K562 (cell line): Measurements from ENCODE around the gene SLC1A7. TPM values are rescaled to one million over a fixed set of nuclear protein-coding genes. Genes with fewer than 3 reads are reported as not detected.

ENCODE experiments used
- ATAC-seq: fragments of 200-7000 bp; cut with Tn5 transposase; 3 replicates; pipeline ENCODE4 v1.9.1; 2020; ENCODE audit warnings: moderate library complexity
- BruUV-seq: library from RNA; stranded (reverse); fragments of 400-500 nt; replicated peaks from 2 replicates; lab custom pipeline; 2021; lab: Mats Ljungman, UMichigan
- CTCF ChIA-PET: fragments of 300-600 bp; formaldehyde crosslinking; extraction: SDS; loops from one replicate; lab custom pipeline; 2021; ENCODE audit warnings: low intra/inter-chr PET ratio; lab: Yijun Ruan, JAX
- POLR2A ChIA-PET: fragments of 300-600, 350-650 bp; sonication (Branson Sonifier 250); formaldehyde crosslinking; extraction: SDS; loops from one replicate; lab custom pipeline; 2021; ENCODE audit warnings: antibody characterized with exemption, inconsistent platforms; lab: Yijun Ruan, JAX
- DNase-seq, 4 experiments: peaks; one replicate each; pipeline versions ENCODE4 v3.0.0 to v3.0.0-alpha.2; 2011 to 2018; ENCODE audit warnings: low spot score in 3 of 4, mixed read lengths in 3 of 4; ENCODE audit errors: extremely low read depth in 1 of 4
- FAIRE-seq: peaks from 2 replicates; lab custom pipeline; 2011; peaks lifted over from hg19 to GRCh38; lab: Jason Lieb, UNC
- H2AFZ ChIP-seq: 2 replicates; pipeline ENCODE4 v1.6.0; 2011; ENCODE audit warnings: low read depth, low read length, control low read depth, inconsistent platforms
- H3K27ac ChIP-seq: fragments of 200-600 bp; 3 replicates; pipeline ENCODE4 v1.8.0; 2011; ENCODE audit warnings: low read depth, mild to moderate bottlenecking, control low read depth, inconsistent platforms, low read length, moderate library complexity, mixed read lengths; ENCODE audit errors: extremely low read depth
- H3K27me3 ChIP-seq, 2 experiments: fragments of 300-600 bp in 1 of 2; 2 replicates in 1 of 2; 3 replicates in 1 of 2; pipeline versions ENCODE4 v1.6.0 to v1.8.0; 2011; ENCODE audit warnings: inconsistent platforms in 2 of 2, low read length in 2 of 2, mild to moderate bottlenecking in 1 of 2, mixed read lengths in 1 of 2, moderate library complexity in 1 of 2; ENCODE audit not compliant: control insufficient read depth in 2 of 2, insufficient read depth in 2 of 2
- H3K36me3 ChIP-seq: fragments of 300-600 bp; 3 replicates; pipeline ENCODE4 v1.8.0; 2011; ENCODE audit warnings: mild to moderate bottlenecking, low read length, inconsistent platforms; ENCODE audit not compliant: control insufficient read depth, insufficient read depth
- H3K4me1 ChIP-seq, 2 experiments: fragments of 200-600 bp in 1 of 2; replicated peaks in 1 of 2; 2 replicates in 1 of 2; 3 replicates in 1 of 2; pipeline versions ENCODE4 v1.5.1 to v1.8.0; 2011; ENCODE audit warnings: inconsistent platforms in 2 of 2, low read length in 2 of 2, mild to moderate bottlenecking in 1 of 2, mixed read lengths in 1 of 2, moderate library complexity in 1 of 2; ENCODE audit not compliant: control insufficient read depth in 2 of 2, insufficient read depth in 2 of 2
- H3K4me2 ChIP-seq: 2 replicates; pipeline ENCODE4 v1.6.1; 2011; ENCODE audit warnings: low read length, control low read depth, inconsistent platforms, mixed read lengths; ENCODE audit not compliant: insufficient read depth
- H3K4me3 ChIP-seq: fragments of 200-600 bp; sonication (generic), shearing (Covaris generic); 2 replicates; pipeline ENCODE4 v1.5.1; 2016; ENCODE audit warnings: control low read depth, inconsistent platforms
- H3K79me2 ChIP-seq: fragments of 200-600 bp; 3 replicates; pipeline ENCODE4 v1.8.0; 2011; ENCODE audit warnings: low read length, inconsistent platforms; ENCODE audit not compliant: control insufficient read depth, insufficient read depth
- H3K9ac ChIP-seq, 2 experiments: 2 replicates each; pipeline versions ENCODE4 v1.6.0 to v1.6.1; 2011; ENCODE audit warnings: low read depth in 2 of 2, low read length in 2 of 2, control low read depth in 1 of 2, inconsistent platforms in 1 of 2, mild to moderate bottlenecking in 1 of 2, mixed read lengths in 1 of 2; ENCODE audit not compliant: insufficient read depth in 1 of 2
- H3K9me1 ChIP-seq: one replicate; pipeline ENCODE4 v1.6.0; 2011; ENCODE audit warnings: inconsistent platforms, mild to moderate bottlenecking, low read length, moderate library complexity; ENCODE audit not compliant: control insufficient read depth, insufficient read depth
- H3K9me3 ChIP-seq: replicated peaks from 2 replicates; pipeline ENCODE4 v1.5.1; 2011; ENCODE audit warnings: low read depth, low read length, inconsistent platforms; ENCODE audit not compliant: control insufficient read depth, insufficient read depth
- H4K20me1 ChIP-seq: replicated peaks from 2 replicates; pipeline ENCODE4 v1.6.1; 2011; ENCODE audit warnings: low read length, inconsistent platforms, mixed read lengths; ENCODE audit not compliant: control insufficient read depth, insufficient read depth
- KLF10 ChIP-seq: fragments of 250-450 bp; sonication (Bioruptor Pico); IDR thresholded peaks from 2 replicates; pipeline ENCODE4 v1.6.1; 2021; ENCODE audit warnings: matching md5 sums
- POLR2H ChIP-seq: IDR thresholded peaks from 2 replicates; pipeline ENCODE4 v1.6.1; 2016; ENCODE audit warnings: missing genetic modification characterization, low read depth, mild to moderate bottlenecking, control low read depth, missing compliant biosample characterization, moderate library complexity
- RREB1 ChIP-seq: fragments of 250-450 bp; sonication (Bioruptor Pico); IDR thresholded peaks from 2 replicates; pipeline ENCODE4 v1.4.0; 2020
- SREBF1 ChIP-seq: fragments of 150-350 bp; IDR thresholded peaks from 2 replicates; pipeline ENCODE4 v1.6.1; 2014; ENCODE audit warnings: antibody characterized with exemption, low read depth, low read length, borderline replicate concordance
- ZNF655 ChIP-seq: fragments of 250-450 bp; sonication (Bioruptor Pico); IDR thresholded peaks from 2 replicates; pipeline ENCODE4 v1.5.0; 2021
- WGBS: fragments of 100-300 bp; shearing (Covaris generic); methylation state at CpG from one replicate; pipeline ENCODE4 v1.1.6; 2016; ENCODE audit warnings: low coverage, mixed read lengths; ENCODE audit not compliant: insufficient coverage; ENCODE audit errors: missing lambda C conversion rate; 5-methylcytosine and 5-hydroxymethylcytosine counted together
- in situ Hi-C: fragments of 300-500 bp; cut with MboI; formaldehyde crosslinking; loops from 4 replicates; pipeline ENCODE4 v1.15.0; 2018; ENCODE audit warnings: inconsistent platforms, mixed read lengths
- intact Hi-C: fragments of 100-400 bp; cut with micrococcal nuclease; formaldehyde crosslinking; loops from 2 replicates; pipeline ENCODE4 v1.14.2; 2022
- polyA plus RNA-seq, 8 experiments: library from polyadenylated mRNA; depleted of rRNA in 4 of 8; stranded (reverse) in 5 of 8; unstranded in 3 of 8; fragments of >200 nt; fragmentation: Nextera tagmentation in 2 of 8; fragmentation: Illumina TruSeq in 1 of 8; extraction: Ambion mirVana in 2 of 8; extraction: Trizol in 1 of 8; gene quantifications; 2 replicates each; pipeline versions ENCODE4 v1.2.1 to v1.2.3, GENCODE V29; 2011 to 2014; ENCODE audit warnings: inconsistent platforms in 1 of 8, missing spikeins in 1 of 8
- total RNA-seq, 7 experiments: library from RNA; depleted of rRNA in 6 of 7; stranded (reverse); fragments of >200 nt in 6 of 7; fragmentation: Illumina TruSeq in 2 of 7; extraction: Trizol in 2 of 7; gene quantifications; 2 replicates each; pipeline versions ENCODE4 v1.2.1 to v1.2.3, GENCODE V29; 2011 to 2021; ENCODE audit warnings: low replicate concordance in 1 of 7

SLC1A7 gene
- total and polyA plus RNA-seq, 9 of the 15 experiments (the other 6 are each of a cell fraction or from before 2014, with no cell fraction given) = 0.07 TPM; not detected in 8

GRCh38 chr1:53071167-53071865 lies 71.1 kb downstream of the SLC1A7 start (continued):
- no peak for TF ChIP-seq RREB1 (CRISPR knock-in tag)
- no peak for TF ChIP-seq KLF10 (CRISPR knock-in tag)
- no peak for TF ChIP-seq POLR2H (tag)

GRCh38 chr1:53070621-53071020 lies 71.8 kb downstream of the SLC1A7 start:
- peaks cover 14 to 32% of the 10 kb centered on the region in 2 experiments; a peak in 4 of 5 replicates for H3K27me3 ChIP-seq
- in situ Hi-C loops (no loop called here), intact Hi-C loops (no loop called here)
- ChIA-PET POLR2A (interaction anchor here (0.6 to 1.3 kb wide), 5 partner anchors 10 to 261 kb away, joined by 3 to 5 read pairs (median 3); no protein-coding TSS in a partner anchor), CTCF (no interaction called here)
- no peaks in the 10 kb centered on the region for H3K9me3 ChIP-seq
- peak overlapping the region in 1 of 2 experiments; percentile 17; a peak in 1 of 4 replicates for H3K9ac ChIP-seq
- H3K27ac ChIP-seq = no peak overlapping the region
- H3K36me3 ChIP-seq = no peaks in the 10 kb centered on the region
- H3K4me2 ChIP-seq = no peak overlapping the region
- no peaks in the 10 kb centered on the region for H3K9me1 ChIP-seq
- ATAC-seq (no peak), DNase-seq (no peak), FAIRE-seq (no peak)
- BruUV-seq = no TSS peak
- H3K79me2 ChIP-seq = no peaks in the 10 kb centered on the region
- peaks cover 0 to 21% of the 10 kb centered on the region in 2 experiments; a peak in 2 of 5 replicates for H3K4me1 ChIP-seq
- no peaks in the 10 kb centered on the region for H4K20me1 ChIP-seq
- 41% methylated on average over 12 of the region's 12 CpGs for WGBS
- no peak overlapping the region for H2AFZ ChIP-seq
- no peak overlapping the region for H3K4me3 ChIP-seq
- TF ChIP-seq ZNF655 (CRISPR knock-in tag) (no peak), SREBF1 (no peak)
